Measurements from ENCODE around the gene SERPINB12. TPM values are rescaled to one million over a fixed set of nuclear protein-coding genes. Genes with fewer than 3 reads are reported as not detected.

Gene SERPINB12
- total RNA-seq, 2 donors from 2014 or later: not detected

Other genes with a start within 250 kb of the SERPINB12 start
- 10 to 100 TPM; 56.5 to 83.5 TPM for gene BCL2, start 222.6 kb upstream of the SERPINB12 start, total RNA-seq
- 10 to 100 TPM; 69.1 to 90.1 TPM for gene KDSR, start 175.2 kb upstream of the SERPINB12 start, total RNA-seq
- 10 to 100 TPM; 48.5 to 55.5 TPM for gene VPS4B, start 119.9 kb upstream of the SERPINB12 start, total RNA-seq
- not detected for gene SERPINB5, start 65.4 kb upstream of the SERPINB12 start, total RNA-seq
- not detected for gene SERPINB13, start 45.0 kb downstream of the SERPINB12 start, total RNA-seq
- gene SERPINB4, start 101.9 kb downstream of the SERPINB12 start, total RNA-seq: not detected
- not detected for gene SERPINB3, start 119.5 kb downstream of the SERPINB12 start, total RNA-seq
- gene SERPINB11, start 160.6 kb downstream of the SERPINB12 start, total RNA-seq: not detected
- gene SERPINB7, start 233.0 kb downstream of the SERPINB12 start, total RNA-seq: not detected

Data from activated naive CD4-positive, alpha-beta T cell treated with anti-CD3 and anti-CD28 coated beads, Interleukin-2, amount 50 U/mL, for 72 hours (primary cell).